ENCODE measurements around the gene GRM8.
A peak's percentile ranks its signal among the peaks of the same experiment; 100 is the strongest.

The GRM8 gene

DNA sequence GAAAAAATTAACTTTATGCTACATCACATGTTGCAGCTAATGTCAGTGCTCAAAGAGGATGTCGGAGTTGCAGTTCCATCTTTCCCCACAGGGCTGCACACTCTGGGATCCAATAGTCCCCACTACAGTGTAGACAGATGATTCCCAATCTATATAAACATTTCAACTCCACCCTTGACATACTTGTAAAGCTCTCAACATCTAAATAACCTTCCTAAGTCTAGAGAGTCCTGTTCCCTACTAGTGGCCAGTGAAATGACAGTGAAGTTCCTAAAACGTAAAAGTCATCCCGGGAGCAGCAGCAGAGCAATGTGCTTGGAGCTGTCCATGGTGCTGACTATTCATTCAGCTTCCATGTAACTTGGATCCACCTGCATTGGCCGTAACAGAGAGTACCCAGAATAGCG, 145.1 kb downstream of the GRM8 start:
- H3K27me3 ChIP-seq (ENCODE audit: control insufficient read depth, insufficient read depth, low read length): no peaks in the 10 kb centered on the region
- no peaks in the 10 kb centered on the region for H3K4me1 ChIP-seq (ENCODE audit: control insufficient read depth, insufficient read depth, low read length)
- no peaks in the 10 kb centered on the region for H3K36me3 ChIP-seq (ENCODE audit: control insufficient read depth, insufficient read depth, low read length)
- no CpG with 5 or more reads among the region's 5 CpGs for WGBS (ENCODE audit: insufficient coverage, insufficient read length)
- peak; percentile 73 for DNase-seq (ENCODE audit: low read depth, low spot score)
- H3K9me3 ChIP-seq (ENCODE audit: control insufficient read depth, insufficient read depth, low read length): no peaks in the 10 kb centered on the region
- no peak overlapping the region for H3K27ac ChIP-seq (ENCODE audit: low read length)
- no peak overlapping the region for H3K4me3 ChIP-seq (ENCODE audit: low read length)

DNA sequence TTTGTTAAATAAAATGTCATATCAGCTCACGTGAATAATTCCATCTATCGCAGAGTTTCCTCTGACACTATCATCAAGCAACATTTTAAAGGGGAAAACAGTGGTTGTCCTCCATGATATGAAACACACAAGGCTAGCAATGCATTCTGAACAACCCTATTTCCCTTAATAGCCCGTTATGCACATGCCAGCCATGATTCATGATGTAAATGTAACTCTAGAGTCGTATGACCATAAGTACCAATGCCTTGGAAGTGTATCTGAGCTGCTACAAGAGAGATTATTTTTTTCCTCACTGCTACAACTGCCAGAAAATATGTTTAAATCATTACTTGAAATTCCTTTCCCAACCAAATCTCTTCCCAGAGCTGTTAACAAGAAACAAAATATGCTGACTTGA, 159.4 kb downstream of the GRM8 start:
- Histone ChIP-seq H3K4me1 (ENCODE audit: control insufficient read depth, insufficient read depth, low read length) (no peaks in the 10 kb centered on the region), H3K36me3 (ENCODE audit: control insufficient read depth, insufficient read depth, low read length) (no peaks in the 10 kb centered on the region), H3K27me3 (ENCODE audit: control insufficient read depth, insufficient read depth, low read length) (no peaks in the 10 kb centered on the region), H3K4me3 (ENCODE audit: low read length) (no peak overlapping the region), H3K9me3 (ENCODE audit: control insufficient read depth, insufficient read depth, low read length) (no peaks in the 10 kb centered on the region), H3K27ac (ENCODE audit: low read length) (no peak overlapping the region)
- no CpG with 5 or more reads among the region's 4 CpGs for WGBS (ENCODE audit: insufficient coverage, insufficient read length)
- no peak for DNase-seq (ENCODE audit: low read depth, low spot score)

DNA sequence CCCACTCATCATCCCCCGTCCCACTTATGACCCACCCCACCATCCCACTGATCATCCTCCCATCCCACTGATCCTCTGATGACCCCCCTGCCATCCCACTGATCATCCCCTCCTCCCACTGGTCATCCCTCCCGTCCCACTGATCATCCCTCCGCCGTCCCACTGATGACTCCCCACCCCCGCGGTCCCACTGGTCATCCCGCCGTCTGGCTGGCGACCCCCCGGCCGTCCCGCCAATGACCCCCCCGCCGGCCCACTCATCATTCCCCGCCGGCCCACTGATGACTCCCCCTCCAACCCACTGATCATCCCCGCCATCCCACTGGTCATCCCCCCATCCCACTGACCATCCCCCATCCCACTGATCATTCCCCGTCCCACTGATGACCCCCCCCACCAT, 161.1 kb downstream of the GRM8 start:
- no peak overlapping the region for H3K27ac ChIP-seq (ENCODE audit: low read length)
- no peak overlapping the region for H3K4me3 ChIP-seq (ENCODE audit: low read length)
- no peaks in the 10 kb centered on the region for H3K27me3 ChIP-seq (ENCODE audit: control insufficient read depth, insufficient read depth, low read length)
- 100% methylated on average over 1 of the region's 18 CpGs for WGBS (ENCODE audit: insufficient coverage, insufficient read length)
- H3K4me1 ChIP-seq (ENCODE audit: control insufficient read depth, insufficient read depth, low read length): no peaks in the 10 kb centered on the region
- no peaks in the 10 kb centered on the region for H3K9me3 ChIP-seq (ENCODE audit: control insufficient read depth, insufficient read depth, low read length)
- no peaks in the 10 kb centered on the region for H3K36me3 ChIP-seq (ENCODE audit: control insufficient read depth, insufficient read depth, low read length)
- DNase-seq (ENCODE audit: low read depth, low spot score): no peak

DNA sequence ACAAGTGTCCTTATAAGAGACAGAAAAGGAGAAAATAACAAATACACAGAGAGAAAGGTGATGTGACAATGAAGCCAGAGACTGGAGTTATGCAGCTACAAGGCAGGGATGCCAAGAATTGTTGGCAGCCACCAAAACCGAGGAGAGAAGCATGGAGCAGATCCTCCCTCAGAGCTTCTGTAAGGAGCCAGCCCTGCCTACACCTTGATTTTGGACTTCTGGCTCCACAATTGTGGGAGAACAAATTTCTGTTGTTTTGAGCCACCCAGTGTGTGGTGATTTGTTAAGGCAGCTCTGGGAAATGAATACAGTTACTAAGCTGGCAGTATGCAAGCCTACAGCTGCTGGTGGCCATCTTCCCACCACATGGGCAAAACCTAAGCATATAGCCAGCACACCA, 163.6 kb downstream of the GRM8 start:
- WGBS (ENCODE audit: insufficient coverage, insufficient read length): no CpG with 5 or more reads among the region's 1 CpG

DNA sequence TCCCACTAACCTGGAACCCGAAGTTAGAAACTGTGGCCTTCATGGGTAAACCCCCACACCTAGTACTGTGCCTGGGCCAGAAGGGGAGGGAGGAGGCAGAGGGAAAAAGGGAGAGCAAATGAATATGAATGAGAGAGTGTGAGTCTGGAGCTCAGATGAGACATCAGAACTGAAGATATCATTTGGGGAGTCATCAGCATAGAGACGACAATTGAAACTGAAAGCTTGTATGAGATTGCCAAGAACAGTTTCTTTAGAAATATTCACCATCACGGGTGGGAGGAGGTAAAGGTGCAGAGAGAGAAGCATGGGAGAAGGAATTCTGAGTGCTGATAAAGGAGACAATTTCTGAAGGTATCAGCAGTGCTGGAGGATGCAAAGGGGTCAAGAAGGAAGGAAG, 171.2 kb downstream of the GRM8 start:
- no peak for DNase-seq (ENCODE audit: low read depth, low spot score)
- H3K36me3 ChIP-seq (ENCODE audit: control insufficient read depth, insufficient read depth, low read length): no peaks in the 10 kb centered on the region
- WGBS (ENCODE audit: insufficient coverage, insufficient read length): no CpG with 5 or more reads among the region's 3 CpGs
- no peaks in the 10 kb centered on the region for H3K4me1 ChIP-seq (ENCODE audit: control insufficient read depth, insufficient read depth, low read length)
- no peak overlapping the region for H3K4me3 ChIP-seq (ENCODE audit: low read length)
- no peak overlapping the region for H3K27ac ChIP-seq (ENCODE audit: low read length)
- no peaks in the 10 kb centered on the region for H3K27me3 ChIP-seq (ENCODE audit: control insufficient read depth, insufficient read depth, low read length)
- H3K9me3 ChIP-seq (ENCODE audit: control insufficient read depth, insufficient read depth, low read length): no peaks in the 10 kb centered on the region

More for the DNA sequence above, 163.6 kb downstream of the GRM8 start:
- H3K9me3 ChIP-seq (ENCODE audit: control insufficient read depth, insufficient read depth, low read length): no peaks in the 10 kb centered on the region
- no peak for DNase-seq (ENCODE audit: low read depth, low spot score)
- H3K27ac ChIP-seq (ENCODE audit: low read length): no peak overlapping the region
- H3K4me1 ChIP-seq (ENCODE audit: control insufficient read depth, insufficient read depth, low read length): no peaks in the 10 kb centered on the region
- no peaks in the 10 kb centered on the region for H3K36me3 ChIP-seq (ENCODE audit: control insufficient read depth, insufficient read depth, low read length)
- H3K4me3 ChIP-seq (ENCODE audit: low read length): no peak overlapping the region
- H3K27me3 ChIP-seq (ENCODE audit: control insufficient read depth, insufficient read depth, low read length): no peaks in the 10 kb centered on the region

DNA sequence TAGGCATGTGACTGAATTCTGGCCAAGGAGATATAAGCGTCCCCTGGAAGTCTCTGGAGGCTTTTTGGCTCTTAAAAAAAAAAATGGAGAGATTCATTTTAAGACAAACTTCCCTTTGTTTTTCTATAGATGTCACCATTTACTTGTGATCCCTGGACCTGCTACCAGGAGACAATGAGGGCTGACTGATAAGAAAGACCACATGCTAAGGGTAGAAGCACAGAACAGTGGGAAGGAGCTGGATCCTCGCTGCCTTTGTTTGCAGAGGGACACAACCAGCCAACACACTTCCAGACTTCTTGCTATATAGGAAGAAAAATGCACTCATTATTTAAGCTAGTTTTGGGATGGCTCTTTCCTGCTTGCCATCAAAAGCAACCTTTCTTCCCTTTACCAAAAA, 172.2 kb downstream of the GRM8 start:
- Histone ChIP-seq H3K36me3 (ENCODE audit: control insufficient read depth, insufficient read depth, low read length) (no peaks in the 10 kb centered on the region), H3K4me3 (ENCODE audit: low read length) (no peak overlapping the region), H3K27ac (ENCODE audit: low read length) (no peak overlapping the region), H3K27me3 (ENCODE audit: control insufficient read depth, insufficient read depth, low read length) (no peaks in the 10 kb centered on the region), H3K9me3 (ENCODE audit: control insufficient read depth, insufficient read depth, low read length) (no peaks in the 10 kb centered on the region), H3K4me1 (ENCODE audit: control insufficient read depth, insufficient read depth, low read length) (no peaks in the 10 kb centered on the region)
- no CpG with 5 or more reads among the region's 2 CpGs for WGBS (ENCODE audit: insufficient coverage, insufficient read length)
- DNase-seq (ENCODE audit: low read depth, low spot score): no peak

DNA sequence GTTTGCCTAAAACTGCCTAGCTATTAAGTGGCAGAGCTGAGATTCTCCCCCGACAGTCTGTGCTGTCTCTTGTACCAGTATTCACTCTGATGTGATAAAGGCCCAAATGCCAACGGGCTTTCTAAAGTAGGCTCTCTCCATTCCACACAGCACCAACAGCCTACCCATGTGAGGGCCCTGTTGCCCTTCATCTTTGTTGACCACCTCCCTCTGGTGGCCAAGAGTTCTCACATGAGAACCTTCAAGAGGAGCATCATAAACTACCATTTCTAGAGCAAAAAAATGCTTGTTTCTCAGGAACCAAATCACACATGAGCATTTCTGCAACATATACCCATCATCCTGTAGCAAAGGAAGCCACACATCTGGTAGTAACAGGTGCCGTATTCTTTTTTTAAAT, 185.8 kb downstream of the GRM8 start:
- Histone ChIP-seq H3K4me3 (ENCODE audit: low read length) (no peak overlapping the region), H3K27ac (ENCODE audit: low read length) (no peak overlapping the region), H3K4me1 (ENCODE audit: control insufficient read depth, insufficient read depth, low read length) (no peaks in the 10 kb centered on the region), H3K36me3 (ENCODE audit: control insufficient read depth, insufficient read depth, low read length) (no peaks in the 10 kb centered on the region), H3K27me3 (ENCODE audit: control insufficient read depth, insufficient read depth, low read length) (no peaks in the 10 kb centered on the region), H3K9me3 (ENCODE audit: control insufficient read depth, insufficient read depth, low read length) (no peaks in the 10 kb centered on the region)
- no CpG with 5 or more reads among the region's 3 CpGs for whole genome bisulfite sequencing (ENCODE audit: insufficient coverage, insufficient read length)
- peak; percentile 11 for DNase-seq (ENCODE audit: low read depth, low spot score)

DNA sequence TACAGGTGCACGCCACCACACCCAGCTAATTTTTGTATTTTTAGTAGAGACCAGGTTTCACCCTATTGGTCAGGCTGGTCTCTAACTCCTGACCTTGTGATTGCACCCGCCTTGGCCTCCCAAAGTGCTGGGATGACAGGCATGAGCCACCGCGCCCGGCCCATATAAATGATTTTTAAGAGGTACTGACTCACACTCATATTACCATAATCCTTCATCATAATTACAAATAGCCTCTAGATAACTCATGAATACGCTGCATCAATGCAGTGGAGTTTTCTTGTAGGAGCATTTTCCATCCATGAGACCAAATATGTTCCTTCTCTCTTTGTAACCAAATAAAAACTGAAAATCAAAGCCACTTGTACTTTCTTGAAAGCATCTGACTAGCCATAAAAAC, 193.3 kb downstream of the GRM8 start:
- WGBS (ENCODE audit: insufficient coverage, insufficient read length): no CpG with 5 or more reads among the region's 6 CpGs
- H3K4me1 ChIP-seq (ENCODE audit: control insufficient read depth, insufficient read depth, low read length): no peaks in the 10 kb centered on the region
- H3K27ac ChIP-seq (ENCODE audit: low read length): no peak overlapping the region
- DNase-seq (ENCODE audit: low read depth, low spot score): no peak
- H3K36me3 ChIP-seq (ENCODE audit: control insufficient read depth, insufficient read depth, low read length): no peaks in the 10 kb centered on the region
- no peak overlapping the region for H3K4me3 ChIP-seq (ENCODE audit: low read length)
- H3K9me3 ChIP-seq (ENCODE audit: control insufficient read depth, insufficient read depth, low read length): no peaks in the 10 kb centered on the region
- no peaks in the 10 kb centered on the region for H3K27me3 ChIP-seq (ENCODE audit: control insufficient read depth, insufficient read depth, low read length)

DNA sequence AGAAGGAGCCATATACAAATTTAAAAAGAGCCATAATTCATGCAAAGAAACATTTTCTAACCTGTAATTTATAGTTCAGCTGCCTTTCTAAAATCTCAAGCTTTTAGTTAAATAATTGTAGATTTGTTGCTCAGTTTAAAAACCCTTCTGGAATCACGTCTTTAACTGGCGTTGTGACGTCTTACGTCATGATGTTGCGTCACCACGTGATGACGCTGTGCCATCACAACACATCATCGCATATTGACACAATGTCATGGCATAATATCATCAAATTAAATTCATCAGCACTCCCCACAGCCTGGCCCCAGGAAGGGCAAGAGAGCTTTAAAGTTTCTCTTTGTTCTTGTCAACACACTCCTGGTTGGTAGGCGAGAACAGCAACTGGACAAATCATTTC, 194.8 kb downstream of the GRM8 start:
- no peaks in the 10 kb centered on the region for H3K4me1 ChIP-seq (ENCODE audit: control insufficient read depth, insufficient read depth, low read length)
- no peak overlapping the region for H3K27ac ChIP-seq (ENCODE audit: low read length)
- H3K4me3 ChIP-seq (ENCODE audit: low read length): no peak overlapping the region
- H3K27me3 ChIP-seq (ENCODE audit: control insufficient read depth, insufficient read depth, low read length): no peaks in the 10 kb centered on the region
- no CpG with 5 or more reads among the region's 9 CpGs for WGBS (ENCODE audit: insufficient coverage, insufficient read length)
- DNase-seq (ENCODE audit: low read depth, low spot score): no peak
- H3K36me3 ChIP-seq (ENCODE audit: control insufficient read depth, insufficient read depth, low read length): no peaks in the 10 kb centered on the region
- no peaks in the 10 kb centered on the region for H3K9me3 ChIP-seq (ENCODE audit: control insufficient read depth, insufficient read depth, low read length)

DNA sequence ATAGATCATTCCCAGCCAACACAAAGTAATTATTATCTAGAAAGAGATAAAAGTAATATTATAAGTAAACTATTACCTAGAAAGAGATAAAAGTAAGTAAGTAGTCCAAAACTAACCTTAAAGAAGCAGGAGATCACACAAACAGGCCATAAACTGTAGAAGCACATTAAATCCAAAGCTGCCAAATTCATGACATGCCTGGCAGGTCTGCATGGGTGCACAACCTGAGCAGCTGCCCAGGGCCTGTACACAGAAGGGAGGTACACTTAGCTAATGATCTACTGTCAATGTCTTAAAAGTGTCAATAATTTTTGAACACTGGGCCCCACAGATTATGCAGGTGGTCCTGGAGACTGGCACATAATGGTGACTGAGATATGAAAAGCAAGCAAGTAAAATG, 196.5 kb downstream of the GRM8 start:
- H3K4me1 ChIP-seq (ENCODE audit: control insufficient read depth, insufficient read depth, low read length): no peaks in the 10 kb centered on the region
- H3K27me3 ChIP-seq (ENCODE audit: control insufficient read depth, insufficient read depth, low read length): no peaks in the 10 kb centered on the region
- H3K36me3 ChIP-seq (ENCODE audit: control insufficient read depth, insufficient read depth, low read length): no peaks in the 10 kb centered on the region
- H3K9me3 ChIP-seq (ENCODE audit: control insufficient read depth, insufficient read depth, low read length): no peaks in the 10 kb centered on the region
- H3K27ac ChIP-seq (ENCODE audit: low read length): no peak overlapping the region
- no peak for DNase-seq (ENCODE audit: low read depth, low spot score)
- no peak overlapping the region for H3K4me3 ChIP-seq (ENCODE audit: low read length)

DNA sequence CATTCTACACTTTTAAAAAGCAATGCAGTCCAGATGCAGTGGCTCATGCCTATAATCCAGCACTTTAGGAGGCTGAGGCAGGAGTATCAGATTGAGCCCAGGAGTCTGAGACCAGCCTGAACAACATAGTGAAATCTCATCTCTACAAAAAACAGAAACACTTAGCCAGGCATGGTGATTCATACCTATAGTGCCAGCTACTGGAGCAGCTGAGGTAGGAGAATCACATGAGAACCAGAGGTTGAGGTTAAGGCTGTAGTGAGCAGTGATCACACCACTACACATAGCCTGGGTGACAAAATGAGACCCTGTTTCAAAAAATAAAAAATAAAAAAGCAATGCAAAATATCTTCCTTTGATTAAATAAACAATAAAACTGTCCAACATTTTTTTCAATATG, 205.2 kb downstream of the GRM8 start:
- Histone ChIP-seq H3K27ac (ENCODE audit: low read length) (no peak overlapping the region), H3K4me1 (ENCODE audit: control insufficient read depth, insufficient read depth, low read length) (no peaks in the 10 kb centered on the region), H3K27me3 (ENCODE audit: control insufficient read depth, insufficient read depth, low read length) (no peaks in the 10 kb centered on the region), H3K9me3 (ENCODE audit: control insufficient read depth, insufficient read depth, low read length) (no peaks in the 10 kb centered on the region), H3K36me3 (ENCODE audit: control insufficient read depth, insufficient read depth, low read length) (no peaks in the 10 kb centered on the region), H3K4me3 (ENCODE audit: low read length) (no peak overlapping the region)
- DNase-seq (ENCODE audit: low read depth, low spot score): no peak

Data from iPS DF 6.9 (cell line).